ENCODE measurements around the gene DNAJC10. TPM values are rescaled to one million over a fixed set of nuclear protein-coding genes. Genes with fewer than 3 reads are reported as not detected.

Gene DNAJC10
- total RNA-seq, 1 donor from 2014 or later, result 110 TPM

GRCh38 chr2:182784777-182785176 is 68.7 kb downstream of the DNAJC10 start:
- H3K4me1 Mint-ChIP-seq (ENCODE audit: unreplicated experiment), result peaks cover 7% of the 10 kb centered on the region
- no peaks in the 10 kb centered on the region for H3K9me3 Mint-ChIP-seq

GRCh38 chr2:182792441-182792840 is 76.4 kb downstream of the DNAJC10 start:
- Mint-ChIP-seq H3K4me3 (no peak overlapping the region), H3K27me3 (peaks cover 7% of the 10 kb centered on the region), H3K27ac (no peak overlapping the region), H3K9me3 (no peaks in the 10 kb centered on the region), H3K36me3 (no peaks in the 10 kb centered on the region), H3K4me1 (ENCODE audit: unreplicated experiment) (peaks cover 8% of the 10 kb centered on the region)
- no peak for DNase-seq (ENCODE audit: extremely low spot score, unreplicated experiment)
- TF ChIP-seq CTCF (conservative IDR thresholded peaks at IDR 0.05), result no peak

More at GRCh38 chr2:182784777-182785176, 68.7 kb downstream of the DNAJC10 start:
- no peak for DNase-seq (ENCODE audit: extremely low spot score, unreplicated experiment)
- H3K27me3 Mint-ChIP-seq, result no peaks in the 10 kb centered on the region
- H3K36me3 Mint-ChIP-seq, result peaks cover 15% of the 10 kb centered on the region
- peak; percentile 83 for TF ChIP-seq CTCF (conservative IDR thresholded peaks at IDR 0.05)
- H3K27ac Mint-ChIP-seq, result no peak overlapping the region
- no peak overlapping the region for H3K4me3 Mint-ChIP-seq

DNA sequence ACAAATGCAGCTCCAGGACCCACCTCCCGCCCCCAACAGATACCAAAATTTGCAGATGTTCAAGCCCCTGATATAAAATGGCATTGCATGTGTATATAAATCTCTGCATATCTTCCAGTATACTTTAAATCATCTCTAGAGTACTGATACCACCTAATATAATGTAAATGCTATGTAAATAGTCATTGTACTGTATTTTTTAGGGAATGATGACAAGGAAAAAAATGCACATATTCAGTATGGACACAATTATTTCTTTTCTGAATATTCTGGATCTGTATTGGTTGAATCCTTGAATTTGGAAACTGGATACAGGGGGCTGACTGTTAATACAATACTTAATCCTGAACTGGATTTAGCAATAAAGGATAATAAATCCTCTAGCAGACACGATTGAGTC is 82.7 kb downstream of the DNAJC10 start:
- H3K36me3 Mint-ChIP-seq, result no peaks in the 10 kb centered on the region
- DNase-seq (ENCODE audit: extremely low spot score, unreplicated experiment), result no peak
- TF ChIP-seq CTCF (conservative IDR thresholded peaks at IDR 0.05), result no peak
- peaks cover 9% of the 10 kb centered on the region for H3K4me1 Mint-ChIP-seq (ENCODE audit: unreplicated experiment)
- no peak overlapping the region for H3K27ac Mint-ChIP-seq
- H3K4me3 Mint-ChIP-seq, result no peak overlapping the region
- no peaks in the 10 kb centered on the region for H3K9me3 Mint-ChIP-seq
- peaks cover 7% of the 10 kb centered on the region for H3K27me3 Mint-ChIP-seq

DNA sequence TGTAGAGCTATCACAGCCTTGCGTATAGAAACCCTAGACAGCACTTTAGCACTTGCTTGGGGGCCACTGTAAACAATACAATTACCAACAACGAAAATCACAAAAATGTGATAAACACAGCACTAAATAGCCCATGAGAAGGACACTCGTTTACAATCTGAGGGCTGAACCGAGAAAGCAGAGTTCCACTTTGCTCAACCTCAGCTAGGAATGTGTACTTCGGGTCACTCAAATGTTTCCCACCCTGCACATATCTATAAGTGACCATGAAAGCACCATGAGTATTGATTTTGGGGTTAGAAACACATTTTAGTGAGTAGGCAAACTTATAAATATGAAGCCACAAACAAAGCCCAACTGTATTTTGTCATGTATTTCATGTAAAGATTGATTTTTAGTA is 88.1 kb downstream of the DNAJC10 start:
- Mint-ChIP-seq H3K27ac (no peak overlapping the region), H3K4me3 (no peak overlapping the region), H3K36me3 (no peaks in the 10 kb centered on the region), H3K27me3 (no peaks in the 10 kb centered on the region), H3K4me1 (ENCODE audit: unreplicated experiment) (peaks cover 5% of the 10 kb centered on the region), H3K9me3 (no peaks in the 10 kb centered on the region)
- no peak for TF ChIP-seq CTCF (conservative IDR thresholded peaks at IDR 0.05)
- no peak for DNase-seq (ENCODE audit: extremely low spot score, unreplicated experiment)

GRCh38 chr2:182807319-182807718 is 91.3 kb downstream of the DNAJC10 start:
- no peak for TF ChIP-seq CTCF (conservative IDR thresholded peaks at IDR 0.05)
- H3K9me3 Mint-ChIP-seq, result no peaks in the 10 kb centered on the region
- peaks cover 3% of the 10 kb centered on the region for H3K27me3 Mint-ChIP-seq
- DNase-seq (ENCODE audit: extremely low spot score, unreplicated experiment), result no peak
- H3K4me3 Mint-ChIP-seq, result no peak overlapping the region
- H3K4me1 Mint-ChIP-seq (ENCODE audit: unreplicated experiment), result peaks cover 1% of the 10 kb centered on the region
- no peak overlapping the region for H3K27ac Mint-ChIP-seq
- no peaks in the 10 kb centered on the region for H3K36me3 Mint-ChIP-seq

DNA sequence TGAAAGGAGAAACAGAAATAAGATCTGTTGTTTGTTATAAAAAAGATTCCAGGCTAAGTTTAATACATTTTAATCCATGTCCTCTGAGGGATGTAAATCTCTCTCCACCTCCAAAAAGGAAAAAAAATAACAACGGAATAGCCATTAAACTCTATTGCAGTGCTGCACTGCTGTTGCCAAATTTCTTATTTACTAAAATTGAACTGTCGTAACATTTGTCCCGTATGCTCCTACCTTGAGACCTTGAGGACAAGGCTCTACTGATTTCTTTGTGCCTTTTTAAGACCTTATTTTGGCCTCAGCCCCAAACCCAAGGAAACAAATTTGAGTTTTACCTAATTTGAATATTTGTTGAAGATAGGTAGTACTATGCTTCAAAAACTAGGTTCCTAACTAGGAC is 94.0 kb downstream of the DNAJC10 start:
- DNase-seq (ENCODE audit: extremely low spot score, unreplicated experiment), result no peak
- no peak overlapping the region for H3K4me3 Mint-ChIP-seq
- H3K4me1 Mint-ChIP-seq (ENCODE audit: unreplicated experiment), result peaks cover 4% of the 10 kb centered on the region
- peaks cover 3% of the 10 kb centered on the region for H3K27me3 Mint-ChIP-seq
- no peaks in the 10 kb centered on the region for H3K36me3 Mint-ChIP-seq
- no peaks in the 10 kb centered on the region for H3K9me3 Mint-ChIP-seq
- H3K27ac Mint-ChIP-seq, result no peak overlapping the region
- TF ChIP-seq CTCF (conservative IDR thresholded peaks at IDR 0.05), result no peak

Measured in type B pancreatic cell (in vitro differentiated cells).